Embryonic facial prominence (tissue), 1 donor: ENCODE measurements around the gene XBP1.
"Not testable (repeated sequence)": the region's sequence is repeated elsewhere in the genome, so short reads cannot be mapped to it uniquely, and the experiment has no call there.

ENCODE experiments used
- DNase-seq: peaks from one replicate; pipeline ENCODE4 v3.0.0-alpha.2; 2016; ENCODE audit errors: extremely low spot score

XBP1 gene

DNA sequence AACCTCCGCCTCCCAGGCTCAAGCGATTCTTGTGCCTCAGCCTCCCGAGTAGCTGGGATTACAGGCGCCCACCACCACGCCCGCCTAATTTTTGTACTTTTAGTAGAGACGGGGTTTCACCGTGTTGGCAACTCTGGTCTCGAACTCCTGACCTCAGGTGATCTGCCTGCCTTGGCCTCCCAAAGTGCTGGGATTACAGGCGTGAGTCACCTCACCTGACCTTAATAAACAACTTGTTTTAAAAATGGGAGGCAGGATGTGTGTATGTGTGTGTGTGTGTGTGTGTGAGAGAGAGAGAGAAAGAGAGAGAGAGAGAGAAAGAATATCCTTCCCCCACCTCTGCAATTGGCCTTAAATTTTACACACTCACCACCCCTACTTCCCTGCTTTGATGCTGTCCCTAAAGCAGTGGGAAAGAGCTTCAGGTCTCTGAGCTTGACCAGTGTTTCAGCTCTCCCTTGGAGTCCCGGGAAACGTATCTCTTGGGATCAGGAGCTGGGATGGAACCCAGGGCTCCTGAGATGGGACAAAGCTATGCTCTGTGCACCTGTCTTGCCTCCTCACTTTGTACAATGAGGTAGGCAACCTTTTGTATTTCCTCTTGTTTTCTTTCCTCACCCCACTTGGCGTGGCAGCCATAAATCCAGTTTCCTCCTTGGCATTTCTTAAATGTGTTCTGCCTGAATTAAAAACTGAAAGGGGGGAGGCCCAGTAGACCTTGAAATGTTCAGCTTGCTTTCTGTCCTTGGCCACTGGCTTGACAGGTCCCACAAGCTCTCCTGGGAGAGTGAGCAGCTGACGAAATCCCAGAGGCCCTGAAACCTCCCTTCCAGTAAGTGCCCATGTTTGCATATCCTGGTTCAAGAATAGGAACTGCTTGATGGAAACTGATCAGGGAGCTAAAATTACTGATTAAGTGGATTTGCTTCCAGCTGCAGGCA, 17.8 kb upstream of the XBP1 start:
- no peak for DNase-seq

DNA sequence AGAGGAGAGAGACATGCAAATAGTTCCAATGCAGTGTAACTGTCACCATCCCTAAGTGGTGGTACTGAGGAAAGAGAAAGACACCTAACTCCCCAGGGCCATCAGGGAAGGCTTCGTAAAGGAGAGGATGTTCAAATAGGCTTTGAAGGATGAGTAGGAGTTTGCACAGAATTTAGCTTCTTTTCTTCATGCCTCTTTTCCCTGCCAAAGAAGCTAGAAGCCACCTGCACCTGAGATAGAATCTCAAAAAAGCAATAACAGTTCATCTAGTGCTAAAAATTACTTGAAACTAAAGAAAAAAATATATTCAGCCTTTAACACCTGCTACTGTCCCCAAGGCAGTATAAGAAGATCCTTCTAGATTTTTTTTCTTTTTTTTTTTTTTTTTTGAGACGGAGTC, 16.7 kb upstream of the XBP1 start:
- no peak for DNase-seq

DNA sequence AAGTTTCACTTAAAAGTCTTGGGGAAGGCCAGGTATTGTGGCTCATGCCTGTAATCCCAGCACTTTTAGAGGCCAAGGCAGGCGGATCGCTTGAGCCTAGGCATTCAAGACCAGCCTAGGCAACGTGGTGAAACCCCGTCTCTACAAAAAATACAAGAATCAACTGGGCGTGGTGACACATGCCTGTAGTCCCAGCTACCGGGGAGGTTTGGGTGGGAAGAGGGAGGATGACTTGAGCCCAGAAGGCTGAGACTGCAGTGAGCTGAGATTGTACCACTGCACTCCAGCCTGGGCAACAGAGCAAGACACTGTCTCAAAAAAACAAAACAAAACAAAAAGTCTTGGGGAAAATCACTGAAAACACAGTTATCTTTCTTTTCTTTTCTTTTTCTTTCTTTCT, 15.4 kb upstream of the XBP1 start:
- no peak for DNase-seq

DNA sequence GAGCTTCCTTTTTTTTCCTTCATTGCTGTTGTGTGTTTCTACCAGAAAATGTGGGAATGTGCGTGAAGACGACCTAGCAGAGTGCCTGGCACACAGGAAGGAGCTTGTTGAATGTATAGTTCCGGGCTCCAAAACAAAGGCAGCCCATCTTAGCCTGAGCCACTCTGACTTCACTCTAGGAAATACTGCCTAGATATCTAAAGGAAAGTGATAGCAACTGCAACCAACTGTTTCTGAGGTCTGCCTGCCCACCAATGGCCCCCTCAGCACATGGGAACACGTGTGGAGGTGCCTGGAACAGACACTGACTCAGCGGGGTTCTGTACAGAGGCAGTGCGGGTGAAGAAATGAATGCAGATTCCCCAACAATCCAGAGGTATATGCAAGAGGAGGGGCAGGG, 14.7 kb upstream of the XBP1 start:
- no peak for DNase-seq

DNA sequence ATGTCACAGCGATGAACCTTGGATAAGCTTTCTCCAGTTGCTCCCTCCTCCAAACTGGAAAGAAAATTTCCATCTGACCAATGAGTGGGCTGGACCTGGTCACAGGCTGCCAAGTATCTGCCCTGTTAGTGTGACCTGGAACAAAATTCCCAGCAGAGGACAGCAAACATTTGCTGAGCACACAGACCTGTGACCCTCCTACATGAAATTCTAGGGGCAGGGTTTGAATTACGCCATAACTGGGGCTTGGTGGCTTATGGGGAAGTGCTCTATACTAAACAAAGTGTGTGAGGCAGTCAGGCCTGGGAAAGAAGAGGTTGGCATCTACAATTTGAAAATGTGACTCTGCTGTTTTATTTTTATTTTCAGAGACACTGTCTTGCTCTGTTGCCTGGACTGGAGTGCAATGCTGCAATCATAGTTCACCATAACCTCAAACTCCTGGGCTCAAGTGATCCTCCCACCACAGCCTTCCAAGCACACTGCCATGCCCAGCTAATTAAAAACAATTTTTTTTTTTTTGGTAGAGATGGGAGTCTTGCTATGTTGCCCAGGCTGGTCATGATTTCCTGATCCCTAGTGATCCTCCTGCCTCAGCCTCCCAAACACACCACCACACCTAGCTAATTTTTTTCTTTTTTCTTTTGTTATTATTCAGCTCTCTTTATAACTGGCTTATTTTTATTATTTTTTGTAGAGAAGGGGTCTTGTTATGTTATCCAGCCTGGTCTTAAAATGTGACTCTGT, 13.6 kb upstream of the XBP1 start:
- DNase-seq = no peak

DNA sequence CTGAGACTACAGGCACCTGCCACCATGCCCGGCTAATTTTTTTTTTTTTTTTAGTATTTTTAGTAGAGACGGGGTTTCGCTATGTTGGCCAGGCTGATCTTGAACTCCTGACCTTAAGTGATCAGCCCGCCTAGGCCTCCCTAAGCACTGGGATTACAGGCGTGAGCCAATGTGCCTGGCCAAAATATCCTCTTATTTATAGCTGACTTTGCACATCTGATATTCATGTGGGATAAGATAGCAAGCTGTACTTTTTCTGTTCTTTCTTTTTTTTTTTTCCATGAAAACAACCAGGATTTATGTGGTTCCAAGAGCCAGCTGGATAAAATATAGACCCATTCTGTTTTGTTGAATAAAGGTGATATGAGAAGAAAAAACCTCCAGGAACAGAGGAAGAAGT, 12.1 kb upstream of the XBP1 start:
- DNase-seq = no peak

DNA sequence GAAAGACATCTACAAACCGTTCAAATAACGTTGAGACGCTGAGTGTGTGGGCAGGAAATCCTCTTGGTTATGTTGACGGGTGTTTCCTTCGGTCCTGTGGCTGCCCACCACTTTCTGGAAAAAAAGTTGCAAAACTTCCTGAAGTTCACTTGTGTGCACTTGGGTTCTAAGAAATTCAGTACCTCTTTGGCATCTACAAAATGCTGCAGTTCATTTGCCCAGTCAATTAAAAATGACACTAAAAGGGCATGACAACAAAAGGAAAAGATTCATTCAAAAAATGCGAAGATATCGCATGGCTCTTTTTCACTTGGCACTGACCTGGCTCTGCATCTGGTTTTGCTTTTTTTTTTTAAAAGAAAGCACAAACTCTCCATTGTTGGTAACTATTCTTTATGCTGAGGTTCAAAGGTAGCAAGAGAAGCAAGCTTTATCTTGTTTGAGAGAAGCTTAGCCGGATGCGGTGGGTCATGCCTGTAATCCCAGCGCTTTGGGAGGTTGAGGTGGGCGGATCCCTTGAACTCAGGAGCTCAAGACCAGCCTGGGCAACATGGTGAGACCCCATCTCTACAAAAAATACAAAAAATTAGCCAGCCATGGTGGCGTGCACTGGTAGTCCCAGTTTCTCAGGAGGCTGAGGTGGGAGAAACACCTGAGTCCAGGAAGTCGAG, 10.6 kb upstream of the XBP1 start:
- no peak for DNase-seq

DNA sequence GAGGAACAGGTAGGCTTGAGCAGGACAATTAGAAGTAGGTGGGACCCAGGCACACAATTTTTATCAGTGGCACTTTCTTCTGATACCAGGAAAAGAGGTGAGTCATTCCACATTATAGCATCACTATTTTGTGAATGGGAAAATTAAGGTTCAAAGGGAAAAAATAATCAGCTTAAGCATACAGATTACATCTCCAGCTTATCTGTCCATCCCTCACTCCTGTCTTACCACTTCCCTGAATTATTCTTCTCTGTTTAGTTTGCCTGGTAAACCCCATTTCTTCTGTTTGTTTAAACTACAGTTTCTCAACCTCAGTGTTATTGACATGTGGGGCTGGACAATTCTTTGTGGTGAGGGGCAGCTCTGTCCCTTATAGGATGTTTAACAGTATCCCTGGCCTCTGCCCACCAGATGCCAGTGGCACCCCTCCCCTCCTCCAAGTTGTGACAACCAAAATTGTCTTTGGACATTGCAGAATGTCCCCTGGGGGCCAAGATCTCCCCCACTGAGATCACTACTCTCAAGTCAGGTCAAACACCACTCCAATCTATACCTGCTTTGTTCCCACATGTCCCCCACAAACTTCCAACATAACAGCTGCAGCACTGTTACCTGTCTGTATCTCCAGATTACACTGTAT, 8.5 kb upstream of the XBP1 start:
- no peak for DNase-seq

DNA sequence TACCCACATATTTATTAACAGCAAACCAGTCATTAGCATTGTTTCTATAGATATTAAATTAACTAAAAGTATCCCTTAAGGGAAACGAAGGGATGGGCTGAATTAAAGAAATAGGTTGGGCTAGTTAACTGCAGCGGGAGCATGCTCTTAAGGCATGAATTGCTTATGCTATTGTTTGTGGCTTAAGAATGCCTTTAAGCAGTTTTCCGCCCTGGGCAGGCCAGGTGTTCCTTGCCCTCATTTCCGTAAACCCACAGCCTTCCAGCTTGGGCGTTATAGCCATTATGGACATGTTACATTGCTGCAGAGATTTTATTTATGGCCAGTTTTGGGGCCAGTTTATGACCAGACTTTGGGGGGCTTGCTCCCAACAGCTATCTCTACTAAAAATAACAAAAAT, 5.1 kb upstream of the XBP1 start:
- not testable (repeated sequence) for DNase-seq

DNA sequence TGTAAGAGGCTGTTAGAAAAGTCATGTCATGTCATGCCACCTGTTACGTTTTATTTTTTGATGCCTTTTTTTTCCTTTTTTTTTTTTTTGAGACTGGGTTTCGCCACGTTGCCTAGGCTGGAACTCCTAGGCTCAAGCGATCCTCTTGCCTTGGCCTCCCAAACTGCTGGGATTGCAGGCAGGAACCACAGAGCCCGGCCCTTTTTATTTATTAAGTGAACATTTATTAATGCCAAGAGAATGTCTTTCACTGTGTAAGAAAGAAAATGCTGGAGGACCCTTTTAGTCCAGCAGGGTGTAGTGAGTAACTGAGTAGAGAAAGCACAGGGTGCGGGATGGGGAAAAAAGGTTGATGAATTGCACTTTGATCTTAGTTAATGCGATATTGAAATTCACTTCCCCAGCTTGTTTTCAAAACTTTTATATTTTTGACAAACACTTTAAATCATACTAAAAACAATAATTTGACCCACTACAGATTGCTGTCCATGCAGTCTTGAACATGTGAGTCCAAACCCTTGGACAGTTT, 2.3 kb upstream of the XBP1 start:
- DNase-seq = no peak

DNA sequence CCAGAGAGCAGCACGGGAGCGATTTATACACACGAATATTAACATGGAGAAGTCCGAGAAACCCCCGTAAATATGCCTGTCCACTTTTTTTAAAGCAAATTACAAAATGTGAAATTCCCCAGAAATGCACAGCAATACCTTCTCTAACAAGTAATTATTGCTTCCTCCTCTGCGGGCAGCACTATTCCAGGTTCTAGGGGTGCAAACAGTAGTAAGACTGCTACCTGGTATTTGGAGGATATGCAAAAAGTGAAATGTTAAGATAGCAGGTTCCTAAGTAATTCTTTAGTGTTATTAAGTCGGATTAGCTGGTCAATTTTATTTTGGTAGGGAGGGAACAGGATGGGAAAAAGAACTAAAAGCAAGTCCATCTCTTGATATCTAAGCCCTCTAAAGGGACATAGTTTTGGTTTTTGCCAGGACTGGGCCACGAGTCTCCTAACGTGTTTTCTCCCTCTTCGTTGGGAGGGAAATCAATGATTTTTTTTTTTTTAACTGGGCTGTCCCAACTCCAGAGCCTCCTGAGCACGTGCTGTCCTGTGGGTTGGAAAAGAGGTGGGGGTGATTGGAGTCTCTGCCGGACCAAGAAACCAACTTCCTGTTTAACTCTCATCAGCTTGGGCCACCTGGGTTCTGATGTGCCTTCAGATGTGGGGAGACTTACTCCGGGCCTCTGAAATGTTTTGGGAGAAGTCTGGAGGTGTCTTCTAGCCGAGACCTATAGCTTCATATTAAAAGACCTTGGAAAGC, 1.7 kb upstream of the XBP1 start:
- DNase-seq = no peak

DNA sequence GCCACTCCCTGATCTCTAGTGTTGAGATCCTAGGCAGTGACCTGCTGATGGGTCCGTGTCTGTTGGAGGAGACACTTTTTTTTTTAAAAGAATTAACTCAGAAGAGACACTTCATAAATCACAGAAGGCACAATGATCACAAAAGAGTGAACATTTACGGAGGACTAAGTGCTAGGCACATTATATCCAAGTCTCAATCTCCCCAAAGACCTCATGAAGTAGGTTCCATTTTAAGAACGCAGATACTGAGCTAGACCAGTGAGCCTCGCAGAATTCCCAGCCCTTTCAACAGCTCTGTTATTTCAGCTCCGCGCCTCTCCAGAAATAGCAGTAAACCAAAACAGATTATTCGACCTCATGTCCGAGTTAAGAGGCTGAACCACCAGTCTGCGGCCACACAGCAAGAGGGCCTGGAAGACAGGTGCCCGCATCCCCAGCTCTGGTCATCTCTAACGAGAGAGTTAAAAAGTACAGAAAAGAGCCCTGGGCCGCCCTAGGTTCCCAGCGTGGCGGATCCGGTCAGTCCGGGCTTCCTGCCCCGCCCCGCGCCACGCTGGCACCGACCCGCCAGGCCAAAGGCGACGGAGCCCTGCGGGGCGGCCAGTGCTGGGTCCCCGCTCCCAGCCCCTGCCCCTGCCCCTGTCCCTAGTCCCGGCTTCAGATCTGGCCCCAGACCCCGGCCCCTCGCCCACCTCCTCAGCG, 612 bp downstream of the XBP1 start:
- no peak for DNase-seq

DNA sequence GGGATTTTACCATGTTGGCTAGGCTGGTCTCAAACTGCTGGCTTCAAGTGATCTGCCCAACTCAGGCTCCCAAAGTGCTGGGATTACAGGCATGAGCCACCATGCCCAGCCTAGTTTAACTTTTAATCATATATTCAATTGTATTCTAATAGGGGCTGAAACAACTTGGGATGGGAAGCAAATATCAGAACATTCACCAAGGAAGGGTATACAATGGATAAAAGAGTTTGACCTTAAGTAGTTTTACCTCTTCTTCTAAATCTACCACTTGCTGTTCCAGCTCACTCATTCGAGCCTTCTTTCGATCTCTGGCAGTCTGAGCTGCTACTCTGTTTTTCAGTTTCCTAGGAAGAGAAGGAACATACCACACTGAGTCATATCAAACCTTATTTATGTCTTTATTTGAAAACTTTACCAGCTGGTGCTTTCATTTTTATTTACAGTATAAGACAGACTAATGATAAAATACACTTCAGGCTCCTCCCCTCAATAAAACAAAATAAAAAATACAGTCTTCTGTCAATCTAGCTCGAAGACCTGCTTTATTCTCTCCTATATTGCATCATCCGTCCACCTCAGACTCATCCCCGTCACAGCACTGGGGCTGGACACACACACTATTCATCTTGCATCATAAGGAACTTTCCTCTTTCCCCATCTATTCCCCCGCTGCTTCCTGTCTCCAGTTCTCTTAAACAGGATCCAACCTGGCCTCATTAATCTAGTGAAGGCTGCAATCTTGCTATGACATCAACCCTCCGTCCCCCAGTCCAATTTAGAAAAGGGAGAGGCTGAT, 1.4 kb downstream of the XBP1 start:
- peak; percentile 39 for DNase-seq

DNA sequence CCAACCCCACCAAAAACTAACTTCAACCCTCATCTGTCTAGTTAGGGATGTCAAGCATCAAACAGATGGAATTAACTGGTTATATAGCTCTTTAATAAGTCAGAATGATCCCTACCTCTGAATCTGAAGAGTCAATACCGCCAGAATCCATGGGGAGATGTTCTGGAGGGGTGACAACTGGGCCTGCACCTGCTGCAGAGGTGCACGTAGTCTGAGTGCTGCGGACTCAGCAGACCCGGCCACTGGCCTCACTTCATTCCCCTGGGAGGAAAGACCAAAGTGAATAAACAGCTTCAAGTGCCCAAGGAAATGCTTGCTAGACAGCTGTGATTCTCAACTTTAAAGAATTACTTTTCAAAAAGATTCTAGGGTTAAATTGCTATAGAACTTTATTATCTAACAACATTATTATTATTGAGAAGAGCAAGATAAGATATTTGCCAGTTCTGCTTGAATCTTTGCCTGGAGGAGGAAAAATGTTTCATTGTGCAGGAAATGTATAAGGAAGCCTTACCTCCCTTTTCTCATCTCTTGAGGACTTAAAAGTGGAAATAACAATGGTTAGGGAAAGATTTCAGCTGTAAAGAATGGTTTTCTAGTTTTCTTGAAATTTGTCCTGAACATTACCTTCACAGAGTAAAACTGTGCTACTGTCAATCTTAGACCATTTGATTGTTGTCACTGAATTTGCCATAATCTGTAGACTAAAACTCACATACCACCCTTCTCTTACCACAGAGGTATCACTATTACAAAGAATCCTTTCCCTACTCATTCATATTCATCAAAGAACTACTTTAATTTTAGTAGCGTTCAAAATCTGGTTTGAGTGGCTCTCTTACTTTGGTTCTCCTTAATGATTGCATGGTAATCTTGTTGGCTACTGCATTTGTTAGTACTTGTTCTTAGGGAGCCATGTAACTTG, 4.2 kb downstream of the XBP1 start:
- no peak for DNase-seq

DNA sequence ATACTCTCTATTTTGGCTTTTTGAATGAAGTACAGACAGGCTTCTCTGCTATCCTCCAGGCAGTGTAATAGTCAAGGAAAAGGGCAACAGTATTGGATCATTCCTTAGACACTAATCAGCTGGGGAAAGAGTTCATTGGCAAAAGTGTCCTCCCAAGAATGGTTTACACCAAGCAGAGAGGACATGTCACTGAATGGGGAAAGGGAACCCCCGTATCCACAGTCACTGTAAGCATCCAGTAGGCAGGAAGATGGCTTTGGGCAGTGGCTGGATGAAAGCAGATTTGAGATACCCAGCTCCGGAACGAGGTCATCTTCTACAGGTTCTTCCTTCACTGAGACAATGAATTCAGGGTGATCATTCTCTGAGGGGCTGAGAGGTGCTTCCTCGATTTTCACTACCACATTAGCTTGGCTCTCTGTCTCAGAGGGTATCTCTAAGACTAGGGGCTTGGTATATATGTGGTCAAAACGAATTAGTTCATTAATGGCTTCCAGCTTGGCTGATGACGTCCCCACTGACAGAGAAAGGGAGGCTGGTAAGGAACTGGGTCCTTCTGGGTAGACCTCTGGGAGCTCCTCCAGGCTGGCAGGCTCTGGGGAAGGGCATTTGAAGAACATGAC, 5.2 kb downstream of the XBP1 start:
- DNase-seq = no peak

DNA sequence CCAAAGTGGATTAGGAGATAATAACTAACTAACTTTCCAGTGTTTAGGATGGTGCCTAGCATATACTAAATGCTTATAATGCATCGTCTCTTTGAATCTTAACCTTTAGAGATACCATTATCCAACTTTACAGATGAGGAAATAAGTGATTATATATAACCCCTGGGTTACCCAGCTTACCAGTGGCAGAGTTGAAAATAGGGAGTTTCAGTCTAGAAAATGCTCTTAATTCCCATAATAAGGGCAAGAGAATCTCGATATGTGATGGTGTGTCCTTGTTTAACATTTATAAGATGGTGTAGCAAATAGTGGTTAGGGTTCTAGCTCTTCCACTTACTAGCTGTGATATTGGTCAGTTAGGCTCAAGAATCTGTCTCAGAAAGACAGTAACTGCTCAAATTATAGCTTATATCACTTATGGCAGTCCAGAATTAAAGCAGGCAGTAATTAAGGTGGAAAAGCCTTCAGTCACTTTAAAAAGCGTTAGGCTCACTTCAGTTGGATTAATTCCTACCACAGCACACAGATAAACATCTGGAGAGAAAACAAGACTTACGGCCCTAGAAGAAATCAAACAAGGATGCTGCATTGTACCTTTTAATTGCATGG, 6.3 kb downstream of the XBP1 start:
- no peak for DNase-seq
